CD8-positive, alpha-beta memory T cell (primary cell): ENCODE data around the gene MACROD2. TPM values are rescaled to one million over a fixed set of nuclear protein-coding genes. Genes with fewer than 3 reads are reported as not detected.
"Not testable (repeated sequence)": the region's sequence is repeated elsewhere in the genome, so short reads cannot be mapped to it uniquely, and the experiment has no call there.

Experiments
- CTCF ChIA-PET: fragments of 350-600 bp; sonication (Branson Sonifier 250); formaldehyde crosslinking; loops from one replicate; lab custom pipeline; 2021; ENCODE audit warnings: antibody characterized with exemption; lab: Charles Lee
- POLR2A ChIA-PET: fragments of 350-600 bp; sonication (Branson Sonifier 250); formaldehyde crosslinking; loops from one replicate; lab custom pipeline; 2021; ENCODE audit warnings: antibody characterized with exemption; lab: Charles Lee
- DNase-seq, 5 donors: peaks; one replicate each; pipeline versions ENCODE4 v3.0.0 to v3.0.0-alpha.2; 2020 to 2022; ENCODE audit warnings: mixed read lengths in 1 of 5
- H3K27ac ChIP-seq: one replicate; pipeline ENCODE4 v1.7.0; 2013; ENCODE audit warnings: low read depth, mild to moderate bottlenecking, low read length, moderate library complexity
- H3K27me3 ChIP-seq: 2 replicates; pipeline ENCODE4 v1.7.0; 2013; ENCODE audit warnings: low read length, mild to moderate bottlenecking; ENCODE audit not compliant: insufficient read depth, poor library complexity, severe bottlenecking
- H3K36me3 ChIP-seq: 2 replicates; pipeline ENCODE4 v1.7.0; 2013; ENCODE audit warnings: mild to moderate bottlenecking, low read length, moderate library complexity; ENCODE audit not compliant: insufficient read depth
- H3K4me1 ChIP-seq: 2 replicates; pipeline ENCODE4 v1.7.0; 2013; ENCODE audit warnings: mild to moderate bottlenecking, low read length, moderate library complexity; ENCODE audit not compliant: insufficient read depth
- H3K4me3 ChIP-seq: 2 replicates; pipeline ENCODE4 v1.7.0; 2013; ENCODE audit warnings: mild to moderate bottlenecking, low read length
- H3K9me3 ChIP-seq: 2 replicates; pipeline ENCODE4 v1.7.0; 2013; ENCODE audit warnings: mild to moderate bottlenecking, low read length
- H3K27ac Mint-ChIP-seq, 8 donors: one replicate each; pipeline ENCODE4 v1.8.0; 2020 to 2021; ENCODE audit warnings: mixed read lengths in 8 of 8, mild to moderate bottlenecking in 6 of 8, inconsistent platforms in 3 of 8, moderate library complexity in 3 of 8
- H3K27me3 Mint-ChIP-seq, 2 donors: one replicate each; pipeline ENCODE4 v1.8.0; 2020 to 2021; ENCODE audit warnings: mixed read lengths in 2 of 2, mild to moderate bottlenecking in 1 of 2, moderate library complexity in 1 of 2
- H3K36me3 Mint-ChIP-seq, 3 donors: one replicate each; pipeline ENCODE4 v1.8.0; 2020 to 2021; ENCODE audit warnings: mixed read lengths in 3 of 3, inconsistent platforms in 1 of 3, mild to moderate bottlenecking in 1 of 3
- H3K4me1 Mint-ChIP-seq, 3 donors: one replicate each; pipeline ENCODE4 v1.8.0; 2020 to 2021; ENCODE audit warnings: mixed read lengths in 3 of 3, inconsistent platforms in 1 of 3, mild to moderate bottlenecking in 1 of 3
- H3K4me3 Mint-ChIP-seq, 7 donors: one replicate each; pipeline ENCODE4 v1.8.0; 2020 to 2021; ENCODE audit warnings: mixed read lengths in 7 of 7, mild to moderate bottlenecking in 6 of 7, moderate library complexity in 4 of 7, inconsistent platforms in 2 of 7
- H3K9me3 Mint-ChIP-seq, 5 donors: one replicate each; pipeline ENCODE4 v1.8.0; 2020 to 2022; ENCODE audit warnings: mixed read lengths in 5 of 5, mild to moderate bottlenecking in 3 of 5, moderate library complexity in 2 of 5, inconsistent platforms in 1 of 5
- polyA plus RNA-seq: library from polyadenylated mRNA; unstranded; fragments of 300-500 nt; fragmentation: Illumina TruSeq; gene quantifications from one replicate; pipeline ENCODE4 v1.2.3, GENCODE V29; 2021
- total RNA-seq, 2 experiments: library from RNA; stranded (reverse); gene quantifications; one replicate each; pipeline ENCODE4 v1.2.3, GENCODE V29; 2021

Gene MACROD2
- total and polyA plus RNA-seq, 3 experiments from 2014 or later, result not detected

DNA sequence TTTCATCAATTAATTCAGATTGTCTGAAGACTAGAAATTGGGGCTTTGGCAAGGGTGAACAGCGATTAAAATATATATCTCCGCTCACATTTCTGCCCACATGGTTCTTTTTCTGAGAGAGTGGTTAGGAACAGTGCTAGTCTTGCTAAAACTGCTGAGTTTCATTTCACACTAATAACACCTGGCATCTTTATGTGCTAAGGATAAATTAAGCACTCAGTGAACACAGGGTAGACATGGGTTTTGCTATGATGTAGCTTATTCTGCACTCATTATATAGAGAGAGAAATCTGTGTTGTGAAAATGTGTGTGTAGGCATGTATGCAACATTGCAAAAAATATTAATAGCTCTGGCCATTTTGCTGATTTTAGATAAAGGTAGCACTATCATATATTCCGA lies 965.5 kb downstream of the MACROD2 start:
- Mint-ChIP-seq H3K4me3 (no peak overlapping the region), H3K27ac (no peak overlapping the region), H3K27me3 (no peaks in the 10 kb centered on the region), H3K4me1 (no peaks in the 10 kb centered on the region), H3K9me3 (peaks cover 0 to 23% (median 9%) of the 10 kb centered on the region in 5 donors), H3K36me3 (no peaks in the 10 kb centered on the region)
- no peaks in the 10 kb centered on the region for H3K36me3 ChIP-seq
- ChIA-PET POLR2A (no interaction called here), CTCF (no interaction called here)
- no peak for DNase-seq
- H3K9me3 ChIP-seq, result no peaks in the 10 kb centered on the region
- H3K27ac ChIP-seq, result no peak overlapping the region
- H3K4me1 ChIP-seq, result no peaks in the 10 kb centered on the region
- H3K4me3 ChIP-seq, result no peak overlapping the region
- H3K27me3 ChIP-seq, result no peaks in the 10 kb centered on the region

DNA sequence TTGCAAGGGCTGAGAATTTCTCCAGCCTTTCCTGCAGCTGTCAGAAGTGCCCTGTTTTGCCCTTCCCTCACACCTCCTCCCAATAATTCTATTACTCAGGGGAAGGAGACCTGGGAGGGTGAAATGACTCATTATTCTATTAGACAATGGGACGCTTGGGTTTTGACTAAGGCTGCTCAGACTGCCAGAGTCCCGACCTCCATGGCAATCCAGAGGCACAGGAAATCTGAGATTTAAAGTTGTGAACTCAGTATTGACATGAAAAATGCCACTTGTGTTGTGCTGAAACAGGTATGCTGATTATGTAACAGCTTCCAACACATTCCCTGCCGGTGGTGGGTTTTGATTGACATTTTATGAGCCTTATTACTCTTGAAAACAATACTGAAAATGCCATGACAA lies 967.9 kb downstream of the MACROD2 start:
- no peaks in the 10 kb centered on the region for H3K4me1 Mint-ChIP-seq
- CTCF ChIA-PET, result no interaction called here

DNA sequence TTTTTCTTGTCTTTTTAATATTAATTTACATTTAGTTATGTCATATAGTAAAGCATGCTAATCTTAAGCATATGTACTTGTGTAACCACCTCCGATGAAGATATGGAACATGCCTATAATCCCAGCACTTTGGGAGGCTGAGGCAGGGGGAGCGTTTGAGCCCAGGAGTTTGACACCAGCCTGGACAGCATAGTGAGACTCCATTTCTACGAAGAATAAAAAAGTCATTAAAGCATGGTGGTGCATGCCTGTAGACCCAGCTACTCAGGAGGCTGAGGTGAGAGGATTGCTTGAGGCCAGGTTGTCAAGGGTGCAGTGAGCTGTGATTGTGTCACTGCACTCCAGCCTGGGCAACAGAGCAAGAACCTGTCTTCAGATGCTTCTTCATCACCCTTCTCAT lies 970.9 kb downstream of the MACROD2 start:
- Histone ChIP-seq H3K27ac (no peak overlapping the region), H3K27me3 (no peaks in the 10 kb centered on the region), H3K4me3 (no peak overlapping the region), H3K36me3 (no peaks in the 10 kb centered on the region), H3K4me1 (no peaks in the 10 kb centered on the region), H3K9me3 (no peaks in the 10 kb centered on the region)
- H3K4me3 Mint-ChIP-seq, result no peak overlapping the region
- DNase-seq, result no peak
- peaks cover 0 to 24% (median 9%) of the 10 kb centered on the region in 5 donors for H3K9me3 Mint-ChIP-seq
- no peaks in the 10 kb centered on the region for H3K36me3 Mint-ChIP-seq
- no peaks in the 10 kb centered on the region for H3K4me1 Mint-ChIP-seq
- no peak overlapping the region for H3K27ac Mint-ChIP-seq
- no peaks in the 10 kb centered on the region for H3K27me3 Mint-ChIP-seq
- ChIA-PET POLR2A (no interaction called here), CTCF (no interaction called here)

More for the DNA sequence above, 967.9 kb downstream of the MACROD2 start:
- Mint-ChIP-seq H3K4me3 (no peak overlapping the region), H3K27me3 (no peaks in the 10 kb centered on the region), H3K9me3 (peaks cover 0 to 30% (median 9%) of the 10 kb centered on the region in 5 donors), H3K36me3 (no peaks in the 10 kb centered on the region), H3K27ac (no peak overlapping the region)
- Histone ChIP-seq H3K4me3 (no peak overlapping the region), H3K4me1 (no peaks in the 10 kb centered on the region), H3K27me3 (no peaks in the 10 kb centered on the region), H3K36me3 (no peaks in the 10 kb centered on the region), H3K27ac (no peak overlapping the region), H3K9me3 (no peaks in the 10 kb centered on the region)
- POLR2A ChIA-PET, result no interaction called here
- no peak for DNase-seq

DNA sequence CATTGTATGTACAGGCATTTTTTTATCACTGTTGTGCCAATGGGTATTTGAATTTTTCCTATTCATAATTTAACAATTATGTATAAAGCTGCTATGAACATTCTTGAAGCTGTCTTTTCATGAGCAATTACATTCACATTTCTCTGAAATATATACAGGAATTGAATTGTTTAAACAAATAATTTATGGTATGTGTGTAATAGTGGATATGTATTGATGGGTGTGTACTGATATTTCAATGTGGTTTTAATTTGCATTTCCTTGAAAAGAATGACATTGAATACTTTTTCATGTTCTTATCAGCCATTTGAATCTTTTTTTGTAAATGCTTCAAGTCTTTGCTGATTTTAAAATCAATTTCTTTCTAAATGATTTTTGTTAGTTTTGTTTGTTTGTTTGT lies 971.5 kb downstream of the MACROD2 start:
- ChIA-PET CTCF (no interaction called here), POLR2A (no interaction called here)
- Mint-ChIP-seq H3K4me1 (no peaks in the 10 kb centered on the region), H3K4me3 (no peak overlapping the region), H3K36me3 (no peaks in the 10 kb centered on the region), H3K9me3 (peaks cover 0 to 26% (median 6%) of the 10 kb centered on the region in 5 donors), H3K27ac (no peak overlapping the region), H3K27me3 (no peaks in the 10 kb centered on the region)
- no peak overlapping the region for H3K4me3 ChIP-seq
- no peak for DNase-seq
- no peaks in the 10 kb centered on the region for H3K36me3 ChIP-seq
- no peaks in the 10 kb centered on the region for H3K4me1 ChIP-seq
- no peak overlapping the region for H3K27ac ChIP-seq
- no peaks in the 10 kb centered on the region for H3K9me3 ChIP-seq
- H3K27me3 ChIP-seq, result no peaks in the 10 kb centered on the region

DNA sequence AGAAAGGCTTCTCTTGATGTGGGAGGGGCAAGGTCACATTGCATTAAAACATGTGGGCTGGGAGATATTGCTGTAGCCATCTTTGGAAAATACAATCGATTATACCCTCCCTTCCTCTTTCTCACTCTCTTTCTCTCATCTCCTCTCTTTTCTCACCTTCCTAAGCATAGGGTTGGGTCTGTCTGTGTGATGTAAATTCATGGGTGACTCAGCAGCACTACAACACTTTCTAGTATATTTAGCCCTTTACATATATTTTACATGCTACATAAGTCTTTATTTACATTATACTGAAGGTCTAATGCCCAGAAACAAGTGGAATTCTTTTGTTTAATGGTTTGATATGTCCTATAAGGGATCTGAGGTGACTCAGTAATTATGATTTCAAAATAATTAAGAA lies 976.9 kb downstream of the MACROD2 start:
- H3K9me3 Mint-ChIP-seq, result peaks cover 0 to 29% (median 5%) of the 10 kb centered on the region in 5 donors
- H3K27me3 Mint-ChIP-seq, result peaks cover 0 to 1% of the 10 kb centered on the region in 2 donors

DNA sequence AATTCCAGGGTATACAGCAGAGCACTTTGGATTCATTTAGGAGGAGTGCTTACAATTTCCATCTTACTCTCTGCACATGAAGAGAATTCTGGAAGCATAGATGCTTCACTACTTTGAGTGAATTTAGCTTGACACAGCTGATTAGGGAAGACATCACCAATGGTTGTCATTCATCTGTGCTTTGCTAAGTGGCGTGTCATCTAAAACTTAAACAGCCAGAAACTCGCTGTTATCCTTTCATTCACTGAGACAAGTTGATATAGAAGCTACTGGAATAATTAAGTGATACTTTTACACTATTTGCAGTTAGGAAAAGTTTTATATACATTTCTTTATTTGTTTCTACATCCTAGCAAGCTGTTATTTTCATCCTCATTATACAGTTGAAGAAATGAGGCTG lies 977.4 kb downstream of the MACROD2 start:
- ChIA-PET CTCF (no interaction called here), POLR2A (no interaction called here)
- H3K27ac Mint-ChIP-seq, result no peak overlapping the region

More for the DNA sequence above, 976.9 kb downstream of the MACROD2 start:
- no peak overlapping the region for H3K4me3 ChIP-seq
- Mint-ChIP-seq H3K36me3 (no peaks in the 10 kb centered on the region), H3K4me1 (no peaks in the 10 kb centered on the region), H3K27ac (no peak overlapping the region), H3K4me3 (no peak overlapping the region)
- ChIA-PET POLR2A (no interaction called here), CTCF (no interaction called here)
- H3K36me3 ChIP-seq, result no peaks in the 10 kb centered on the region
- DNase-seq, result no peak
- H3K4me1 ChIP-seq, result no peaks in the 10 kb centered on the region
- no peak overlapping the region for H3K27ac ChIP-seq
- no peaks in the 10 kb centered on the region for H3K9me3 ChIP-seq
- no peaks in the 10 kb centered on the region for H3K27me3 ChIP-seq

DNA sequence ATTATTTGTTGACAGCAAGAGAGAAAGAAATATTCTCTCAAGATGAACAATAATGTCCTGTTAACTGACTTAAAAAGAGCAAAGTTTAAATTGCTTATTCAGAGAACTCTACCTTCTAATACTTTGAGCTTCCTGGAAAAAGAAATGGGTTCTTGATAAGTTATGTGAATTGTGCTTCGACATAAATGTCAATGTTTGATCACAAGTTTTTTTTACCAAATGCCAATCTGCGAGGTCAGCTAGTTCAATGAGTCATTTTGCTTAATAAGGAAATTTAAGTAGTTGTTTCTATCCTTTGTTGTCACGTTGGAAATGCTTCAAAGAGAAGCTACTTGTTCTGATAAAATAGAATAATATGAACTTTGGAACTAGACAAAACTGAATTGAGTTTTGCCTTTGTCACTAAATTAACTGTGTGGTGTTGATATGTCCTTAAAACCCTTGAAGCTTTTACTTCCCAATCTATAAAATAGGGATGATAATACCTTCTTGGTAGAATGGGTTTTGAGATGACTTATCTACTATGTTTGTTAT lies 984.2 kb downstream of the MACROD2 start:
- Mint-ChIP-seq H3K4me1 (no peaks in the 10 kb centered on the region), H3K36me3 (peaks cover 0 to 11% (median 0%) of the 10 kb centered on the region in 3 donors), H3K27ac (no peak overlapping the region), H3K9me3 (peaks cover 4 to 25% (median 14%) of the 10 kb centered on the region in 5 donors), H3K4me3 (no peak overlapping the region), H3K27me3 (peaks cover 0 to 2% of the 10 kb centered on the region in 2 donors)
- CTCF ChIA-PET, result no interaction called here
- POLR2A ChIA-PET, result no interaction called here
- Histone ChIP-seq H3K36me3 (no peaks in the 10 kb centered on the region), H3K27me3 (no peaks in the 10 kb centered on the region), H3K9me3 (no peaks in the 10 kb centered on the region), H3K27ac (no peak overlapping the region), H3K4me3 (no peak overlapping the region), H3K4me1 (no peaks in the 10 kb centered on the region)
- no peak for DNase-seq

More for the DNA sequence above, 977.4 kb downstream of the MACROD2 start:
- no peak overlapping the region for H3K4me3 Mint-ChIP-seq
- Histone ChIP-seq H3K27ac (no peak overlapping the region), H3K4me1 (no peaks in the 10 kb centered on the region), H3K9me3 (no peaks in the 10 kb centered on the region), H3K27me3 (no peaks in the 10 kb centered on the region), H3K36me3 (no peaks in the 10 kb centered on the region), H3K4me3 (no peak overlapping the region)
- H3K9me3 Mint-ChIP-seq, result peaks cover 0 to 26% (median 5%) of the 10 kb centered on the region in 5 donors
- no peaks in the 10 kb centered on the region for H3K4me1 Mint-ChIP-seq
- DNase-seq, result no peak
- no peaks in the 10 kb centered on the region for H3K36me3 Mint-ChIP-seq
- peaks cover 0 to 2% of the 10 kb centered on the region in 2 donors for H3K27me3 Mint-ChIP-seq

DNA sequence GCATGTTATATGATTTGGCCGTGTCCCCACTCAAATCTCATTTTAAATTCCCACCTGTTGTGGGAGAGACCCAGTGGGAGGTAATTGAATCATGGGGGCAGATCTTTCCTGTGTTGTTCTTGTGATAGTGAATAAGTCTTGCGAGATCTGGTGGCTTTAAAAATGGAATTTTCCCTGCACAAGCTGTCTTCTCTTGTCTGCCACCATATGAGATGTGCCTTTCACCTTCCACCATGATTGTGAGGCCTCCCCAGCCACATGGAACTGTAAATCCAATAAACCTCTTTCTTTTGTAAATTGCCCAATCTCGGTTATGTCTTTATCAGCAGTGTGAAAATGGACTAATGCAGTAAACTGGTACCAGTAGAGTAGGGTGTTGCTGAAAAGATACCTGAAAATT lies 986.2 kb downstream of the MACROD2 start:
- H3K4me3 Mint-ChIP-seq, DNase-seq, H3K4me1 ChIP-seq, POLR2A ChIA-PET, H3K27me3 Mint-ChIP-seq, H3K4me1 Mint-ChIP-seq, H3K27me3 ChIP-seq, H3K9me3 ChIP-seq, H3K27ac Mint-ChIP-seq, H3K4me3 ChIP-seq, CTCF ChIA-PET, H3K36me3 ChIP-seq, H3K27ac ChIP-seq: not testable (repeated sequence)
- Mint-ChIP-seq H3K36me3 (peaks cover 0 to 11% (median 0%) of the 10 kb centered on the region in 3 donors), H3K9me3 (peaks cover 3 to 20% (median 14%) of the 10 kb centered on the region in 5 donors)
